AG09309 (cell line): Measurements from ENCODE around the gene TNP1.

Source experiments
- DNase-seq: peaks from one replicate; pipeline ENCODE4 v3.0.0-alpha.2; 2010; ENCODE audit warnings: low read depth
- H3K4me3 ChIP-seq: 2 replicates; pipeline ENCODE4 v1.5.1; 2011; ENCODE audit warnings: mild to moderate bottlenecking, low read depth, low read length, moderate library complexity; ENCODE audit not compliant: control insufficient read depth
- CTCF ChIP-seq: IDR thresholded peaks from 2 replicates; pipeline ENCODE4 v1.5.1; 2011; ENCODE audit warnings: mild to moderate bottlenecking, low read depth, low read length, inconsistent platforms; ENCODE audit not compliant: insufficient read depth, control insufficient read depth; ENCODE audit errors: missing control alignments

The TNP1 gene

GRCh38 chr2:216885117-216885553 is 25.3 kb upstream of the TNP1 start:
- no peak for TF ChIP-seq CTCF
- no peak overlapping the region for H3K4me3 ChIP-seq
- no peak for DNase-seq

- no peak for TF ChIP-seq CTCF
- H3K4me3 ChIP-seq, result no peak overlapping the region
- DNase-seq, result no peak
Observed at GRCh38 chr2:216884347-216884746, 24.5 kb upstream of the TNP1 start.

GRCh38 chr2:216882876-216883275 is 23.0 kb upstream of the TNP1 start:
- no peak for TF ChIP-seq CTCF
- no peak for DNase-seq
- H3K4me3 ChIP-seq, result no peak overlapping the region

- no peak for DNase-seq
- no peak for TF ChIP-seq CTCF
- no peak overlapping the region for H3K4me3 ChIP-seq
Observed at GRCh38 chr2:216881411-216881810, 21.5 kb upstream of the TNP1 start.

- no peak for TF ChIP-seq CTCF
- DNase-seq, result no peak
- no peak overlapping the region for H3K4me3 ChIP-seq
Observed at GRCh38 chr2:216880509-216881184, 20.8 kb upstream of the TNP1 start.

GRCh38 chr2:216879727-216880508 is 20.1 kb upstream of the TNP1 start:
- H3K4me3 ChIP-seq, result no peak overlapping the region
- no peak for TF ChIP-seq CTCF
- no peak for DNase-seq

GRCh38 chr2:216878072-216878471 is 18.2 kb upstream of the TNP1 start:
- H3K4me3 ChIP-seq, result no peak overlapping the region
- DNase-seq, result no peak
- TF ChIP-seq CTCF, result no peak
